ENCODE measurements around the gene CACNA1B.

- no peak for TF ChIP-seq CTCF (IDR thresholded peaks at IDR 0.05)
- no peak for TF ChIP-seq EP300 (IDR thresholded peaks at IDR 0.05)
- TF ChIP-seq POLR2A (IDR thresholded peaks at IDR 0.05): no peak
Observed at GRCh38 chr9:137969008-137969407, 91.4 kb downstream of the CACNA1B start.

Measured in sigmoid colon (tissue), 4 donors.